NB4 (cell line): Measurements from ENCODE around the gene RACGAP1.

Experiments
- DNase-seq: peaks from one replicate; pipeline ENCODE4 v3.0.0; 2010; ENCODE audit warnings: low read depth
- H3K4me3 ChIP-seq: one replicate; pipeline ENCODE4 v1.5.1; 2011; ENCODE audit warnings: mild to moderate bottlenecking, low read depth, low read length, moderate library complexity
- CTCF ChIP-seq: IDR thresholded peaks from one replicate; pipeline ENCODE4 v1.5.1; 2012; ENCODE audit warnings: low read depth, low read length
- MYC ChIP-seq: IDR thresholded peaks from 2 replicates; pipeline ENCODE4 v1.6.1; 2011; ENCODE audit warnings: low read depth, low read length
- POLR2A ChIP-seq: IDR thresholded peaks from 2 replicates; pipeline ENCODE4 v1.6.1; 2011; ENCODE audit warnings: mild to moderate bottlenecking; ENCODE audit not compliant: insufficient read length; ENCODE audit errors: extremely low read depth
- TF ChIP-seq, protein P1 (sequence below): IDR thresholded peaks from 2 replicates; pipeline ENCODE4 v1.6.1; 2011; ENCODE audit warnings: low read depth, low read length

The RACGAP1 gene

GRCh38 chr12:49979016-49979586 lies 46.2 kb downstream of the RACGAP1 start:
- DNase-seq = no peak
- no peak overlapping the region for H3K4me3 ChIP-seq
- TF ChIP-seq, protein P1, sequence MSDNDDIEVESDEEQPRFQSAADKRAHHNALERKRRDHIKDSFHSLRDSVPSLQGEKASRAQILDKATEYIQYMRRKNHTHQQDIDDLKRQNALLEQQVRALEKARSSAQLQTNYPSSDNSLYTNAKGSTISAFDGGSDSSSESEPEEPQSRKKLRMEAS = no peak
- TF ChIP-seq CTCF (no peak), MYC (no peak), POLR2A (no peak)

GRCh38 chr12:49978125-49978524 lies 47.2 kb downstream of the RACGAP1 start:
- TF ChIP-seq CTCF (no peak), POLR2A (no peak), MYC (no peak)
- TF ChIP-seq, protein P1 = no peak
- no peak overlapping the region for H3K4me3 ChIP-seq
- DNase-seq = no peak

DNA sequence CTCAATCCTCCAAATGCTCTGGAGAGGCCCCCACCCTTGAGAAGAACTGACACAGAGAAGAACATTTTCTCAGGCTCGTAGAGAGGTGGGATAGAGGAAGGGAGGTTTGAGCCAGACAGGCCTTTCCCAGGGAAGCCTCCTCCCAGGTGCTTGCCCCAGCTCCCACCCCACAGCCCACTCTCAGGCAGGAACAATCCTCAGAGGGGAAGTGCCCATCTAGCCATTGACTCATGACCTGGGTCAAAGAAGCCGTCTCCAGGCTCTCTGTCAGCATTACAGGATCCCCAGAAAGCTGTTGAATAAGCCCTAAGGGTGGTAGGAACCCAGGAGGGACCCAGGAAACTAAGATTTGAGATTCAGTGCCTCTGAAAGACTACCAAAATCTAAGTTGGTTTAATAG lies 48.7 kb downstream of the RACGAP1 start:
- no peak overlapping the region for H3K4me3 ChIP-seq
- no peak for DNase-seq
- TF ChIP-seq CTCF = no peak
- TF ChIP-seq MYC = no peak
- no peak for TF ChIP-seq POLR2A
- TF ChIP-seq, protein P1 = no peak

DNA sequence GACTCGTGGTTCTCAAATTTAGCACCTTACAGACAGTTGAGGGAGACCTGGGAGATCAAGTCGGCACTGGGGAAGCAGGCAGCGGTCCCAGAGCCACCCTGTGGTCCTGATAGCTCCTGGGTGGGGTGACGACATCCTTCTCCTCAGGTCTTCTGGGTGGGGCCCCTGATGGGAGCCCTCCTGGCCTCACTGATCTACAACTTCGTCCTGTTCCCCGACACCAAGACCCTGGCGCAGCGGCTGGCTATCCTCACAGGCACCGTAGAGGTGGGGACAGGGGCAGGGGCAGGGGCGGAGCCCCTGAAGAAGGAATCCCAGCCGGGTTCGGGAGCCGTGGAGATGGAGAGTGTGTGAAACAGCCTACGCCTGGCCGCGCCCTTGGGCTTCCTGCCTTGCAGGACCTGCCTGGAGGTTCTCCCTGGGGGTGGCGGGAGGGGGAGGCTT lies 50.0 kb downstream of the RACGAP1 start:
- TF ChIP-seq CTCF (no peak), POLR2A (no peak), MYC (no peak)
- TF ChIP-seq, protein P1 = no peak
- H3K4me3 ChIP-seq = no peak overlapping the region
- DNase-seq = no peak

GRCh38 chr12:49974677-49975317 lies 50.5 kb downstream of the RACGAP1 start:
- H3K4me3 ChIP-seq = no peak overlapping the region
- TF ChIP-seq CTCF (no peak), MYC (no peak), POLR2A (no peak)
- TF ChIP-seq, protein P1 = no peak
- no peak for DNase-seq

GRCh38 chr12:49974231-49974675 lies 51.0 kb downstream of the RACGAP1 start:
- no peak overlapping the region for H3K4me3 ChIP-seq
- no peak for TF ChIP-seq MYC
- peak; percentile 21 for TF ChIP-seq CTCF
- peak; percentile 48 for DNase-seq
